Stimulated activated CD8-positive, alpha-beta memory T cell treated with anti-CD3 and anti-CD28 coated beads, Interleukin-15, amount 100 ng/mL, for 24 hours (primary cell): ENCODE results near the gene RSPO3.

ENCODE experiments used
- DNase-seq: peaks from one replicate; pipeline ENCODE4 v3.0.0-alpha.2; 2020; ENCODE audit warnings: low read depth

Gene RSPO3

DNA sequence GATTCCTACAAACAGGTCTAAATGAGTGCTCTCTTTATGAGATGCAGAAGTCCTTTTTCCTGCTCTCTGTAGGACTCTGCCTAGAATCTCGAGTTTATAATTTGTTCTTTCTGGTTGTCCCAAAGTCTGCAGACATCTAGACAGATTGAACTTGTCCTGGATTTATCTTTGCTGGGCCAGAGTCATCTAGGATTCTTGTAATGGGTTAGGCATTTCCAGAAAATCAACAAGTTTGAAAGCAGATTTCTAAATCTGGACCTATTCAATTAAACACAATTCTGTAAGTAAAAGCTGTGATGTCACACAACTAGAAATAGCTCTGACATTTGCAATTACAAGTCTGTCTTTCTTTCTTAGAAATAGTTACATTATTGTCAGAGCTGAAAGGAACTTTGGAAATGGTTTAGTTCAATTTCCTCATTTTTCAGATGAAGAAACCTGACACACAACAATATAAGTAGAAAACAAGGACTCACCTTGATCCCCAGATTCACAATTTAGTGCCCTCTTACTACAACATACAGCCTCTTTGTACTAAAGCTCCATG is 4.2 kb upstream of the RSPO3 start:
- DNase-seq, result no peak

- DNase-seq, result no peak
Observed at GRCh38 chr6:127115084-127115655, 3.3 kb upstream of the RSPO3 start.

GRCh38 chr6:127115746-127116145 is 2.7 kb upstream of the RSPO3 start:
- DNase-seq, result no peak

DNA sequence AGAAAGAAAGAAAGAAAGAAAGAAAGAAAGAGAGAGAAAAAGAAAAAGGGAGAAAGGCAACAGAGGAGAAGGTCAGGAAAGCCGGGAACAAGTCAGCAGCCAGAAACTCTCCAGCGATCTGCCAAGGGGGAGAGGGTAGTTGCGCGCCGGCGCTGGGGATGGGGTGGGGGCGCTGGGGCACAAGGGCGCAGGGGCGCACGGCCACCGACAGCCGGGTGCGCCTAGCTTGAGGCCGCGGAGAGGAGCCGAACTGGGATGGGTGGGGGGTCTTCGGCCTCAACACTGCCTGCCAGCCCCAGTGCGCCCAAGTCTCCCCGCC is 533 bp upstream of the RSPO3 start:
- no peak for DNase-seq

DNA sequence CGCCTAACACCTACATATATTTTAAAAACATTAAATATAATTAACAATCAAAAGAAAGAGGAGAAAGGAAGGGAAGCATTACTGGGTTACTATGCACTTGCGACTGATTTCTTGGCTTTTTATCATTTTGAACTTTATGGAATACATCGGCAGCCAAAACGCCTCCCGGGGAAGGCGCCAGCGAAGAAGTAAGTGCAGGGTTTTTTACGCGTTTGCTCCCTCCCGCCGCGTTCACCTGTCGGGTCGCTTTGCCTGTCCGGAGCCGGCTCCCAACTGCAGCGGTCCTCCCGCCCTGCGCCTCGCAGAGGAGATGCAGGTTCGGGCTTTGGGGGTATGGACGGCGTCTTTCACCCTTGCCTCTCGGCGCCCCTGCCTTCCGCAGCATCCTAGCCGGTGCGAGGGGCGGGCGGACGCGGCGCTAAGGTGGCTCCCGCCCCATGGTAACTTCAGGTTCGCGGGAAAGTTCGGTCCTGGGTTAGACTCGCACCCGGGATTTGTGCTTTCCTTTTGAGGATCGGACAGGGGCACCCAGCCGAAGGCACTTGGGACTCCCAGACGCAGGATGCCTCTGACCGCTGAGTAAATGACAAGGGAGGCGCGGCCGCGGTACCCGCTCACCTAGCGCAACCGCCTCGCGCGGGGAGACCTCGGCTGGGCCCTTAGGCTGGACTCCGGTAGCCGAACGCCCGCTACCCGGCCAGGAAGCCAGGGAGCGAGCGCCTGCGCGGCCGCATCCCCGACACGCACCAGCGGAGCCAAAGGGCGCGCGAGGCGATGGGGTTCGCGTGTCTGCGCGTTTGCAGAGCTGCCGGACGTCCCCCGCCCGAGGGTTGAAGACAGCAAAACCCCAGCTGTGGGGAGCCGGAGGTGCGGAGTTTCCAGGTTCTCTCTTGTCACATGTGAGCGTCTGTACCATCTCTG is 891 bp downstream of the RSPO3 start:
- DNase-seq, result no peak

DNA sequence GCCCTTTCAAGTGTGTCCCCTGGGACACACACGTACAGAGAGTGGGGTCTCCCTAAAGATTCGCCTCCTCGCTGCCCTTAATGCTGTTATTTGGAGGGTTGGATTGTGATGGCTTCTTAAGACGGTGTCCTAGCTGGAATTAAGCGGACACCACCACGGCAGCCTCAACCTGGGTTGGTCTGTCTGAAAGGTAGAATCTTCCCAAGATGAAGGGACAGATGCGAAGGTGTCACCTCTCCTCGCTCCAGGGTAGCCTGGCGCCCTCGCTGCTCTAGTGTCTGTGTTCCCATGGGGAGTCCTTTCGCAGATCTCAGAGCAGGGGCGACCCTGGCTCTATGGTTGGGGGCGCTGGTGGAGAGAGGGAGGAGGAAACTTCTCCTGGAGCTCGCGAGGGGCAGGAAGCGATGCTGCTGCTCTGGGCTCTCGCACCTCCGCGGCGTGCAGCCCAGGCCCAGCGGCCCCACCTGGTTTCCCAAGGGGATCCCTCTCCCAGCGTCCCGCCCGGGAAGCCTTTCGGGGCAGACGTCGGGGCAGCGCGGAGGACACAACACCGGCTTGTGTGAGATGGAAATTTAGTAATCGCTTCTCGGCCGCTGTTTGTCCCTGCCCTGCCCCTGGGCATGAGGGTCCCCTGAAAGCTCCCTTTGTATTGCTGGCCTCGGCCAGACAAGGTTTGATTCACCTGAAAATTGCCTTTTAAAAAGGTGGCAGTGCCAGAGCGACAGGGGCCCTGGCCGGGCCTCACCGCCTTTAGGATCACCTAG is 1.7 kb downstream of the RSPO3 start:
- no peak for DNase-seq

GRCh38 chr6:127120787-127121636 is 2.5 kb downstream of the RSPO3 start:
- DNase-seq, result no peak

DNA sequence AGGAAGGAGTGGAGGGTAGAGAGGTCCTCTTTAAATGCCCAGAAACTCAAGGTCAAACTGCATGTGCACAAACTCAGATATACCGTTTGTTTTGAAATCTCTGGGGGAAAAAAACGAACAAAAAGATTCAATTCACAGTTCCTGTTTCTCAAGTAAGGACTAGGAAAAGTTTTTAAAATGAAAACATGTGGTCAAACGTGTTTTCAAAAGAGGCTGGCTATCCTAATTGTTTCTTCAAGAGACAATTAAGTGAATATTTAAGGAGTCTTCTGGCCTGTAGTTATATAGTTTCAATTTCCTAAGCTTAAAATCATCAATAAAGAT is 3.1 kb downstream of the RSPO3 start:
- DNase-seq, result no peak

DNA sequence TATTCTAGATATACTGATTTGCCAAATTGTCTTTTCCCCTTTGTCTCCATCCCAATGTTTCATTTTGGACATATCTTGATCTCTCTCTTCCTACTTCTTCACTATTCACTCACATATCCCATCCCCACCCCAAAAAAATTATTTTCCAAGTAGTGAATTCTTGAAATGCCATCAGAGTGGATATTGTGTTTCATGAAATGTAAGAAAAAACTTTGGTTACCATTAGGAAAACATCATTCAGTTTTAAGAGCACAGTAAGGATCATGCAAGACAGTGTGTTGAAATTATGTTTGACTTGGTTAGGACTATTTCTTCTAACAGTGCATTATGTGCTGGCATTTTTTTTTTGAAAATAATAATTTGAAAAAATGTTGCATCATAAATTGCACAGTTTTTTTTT is 5.7 kb downstream of the RSPO3 start:
- DNase-seq, result no peak

DNA sequence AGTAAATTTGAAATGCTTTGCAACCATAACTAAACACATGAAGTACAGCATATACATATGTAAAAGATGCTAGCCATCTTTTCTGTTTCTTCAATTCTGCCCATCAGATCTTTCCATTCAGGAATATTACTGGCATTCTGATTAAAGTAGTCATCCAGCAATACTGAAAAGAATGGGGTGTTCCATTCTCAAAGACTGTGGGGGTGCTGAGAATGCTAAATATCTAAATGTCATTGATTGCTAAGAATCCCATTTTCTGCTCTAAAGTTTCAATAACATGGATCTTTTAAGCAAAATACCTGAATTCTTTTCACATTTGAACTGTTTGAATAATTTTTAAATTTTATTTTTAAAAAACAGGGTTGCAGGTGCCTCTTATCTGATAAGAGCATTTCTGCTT is 6.2 kb downstream of the RSPO3 start:
- DNase-seq, result no peak

DNA sequence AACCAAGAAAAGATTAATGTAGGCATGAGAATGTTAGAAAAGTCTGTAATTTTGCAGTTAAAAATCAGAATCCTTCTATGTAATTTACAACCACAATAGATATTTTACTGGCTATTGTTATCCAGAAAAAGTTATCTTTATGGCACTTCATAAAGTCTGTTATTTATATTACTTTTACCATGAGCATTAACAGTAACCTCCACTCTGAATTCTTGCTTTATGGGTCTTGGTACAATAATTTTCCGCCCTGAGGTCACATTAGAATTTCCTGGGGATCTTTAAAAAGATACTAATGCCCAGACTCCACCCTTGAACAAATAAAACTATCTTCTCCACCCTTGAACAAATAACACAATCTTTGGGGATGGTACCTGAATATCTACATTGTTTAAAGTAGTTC is 9.6 kb downstream of the RSPO3 start:
- DNase-seq, result no peak

- DNase-seq, result no peak
Observed at GRCh38 chr6:127129251-127129650, 10.8 kb downstream of the RSPO3 start.

- DNase-seq, result no peak
Observed at GRCh38 chr6:127131275-127131674, 12.8 kb downstream of the RSPO3 start.

DNA sequence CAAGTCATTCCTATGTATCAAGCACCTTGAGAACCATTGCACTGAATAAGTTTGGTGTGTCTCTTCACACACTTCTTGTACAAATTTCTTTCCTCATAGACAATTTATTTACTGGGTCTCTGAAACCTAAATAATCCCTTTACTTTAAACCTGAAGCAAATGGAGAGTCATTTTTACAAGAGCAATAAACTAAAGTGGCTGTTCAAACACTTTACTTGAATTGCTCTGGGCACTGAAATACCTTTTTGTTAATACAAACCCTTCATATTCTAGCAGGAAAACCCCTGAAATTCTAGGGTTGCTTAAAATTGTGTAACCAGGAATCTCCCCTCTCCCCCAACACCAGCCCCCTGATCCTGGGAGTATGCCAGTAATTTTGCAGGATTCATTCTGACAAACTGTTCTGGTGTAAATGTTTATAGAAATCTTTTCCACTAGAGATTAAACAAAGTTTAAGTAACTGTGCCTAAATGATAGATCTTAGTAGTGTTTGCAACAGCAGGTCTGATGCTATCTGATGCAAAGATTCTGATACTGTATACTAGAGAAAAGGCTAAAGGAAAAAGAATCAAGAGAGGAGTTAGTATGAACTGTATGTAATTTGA is 13.4 kb downstream of the RSPO3 start:
- no peak for DNase-seq

GRCh38 chr6:127134136-127134535 is 15.7 kb downstream of the RSPO3 start:
- DNase-seq, result no peak

- DNase-seq, result no peak
Observed at GRCh38 chr6:127136786-127137185, 18.3 kb downstream of the RSPO3 start.

- no peak for DNase-seq
Observed at GRCh38 chr6:127146932-127147331, 28.5 kb downstream of the RSPO3 start.

GRCh38 chr6:127147534-127147933 is 29.1 kb downstream of the RSPO3 start:
- no peak for DNase-seq

DNA sequence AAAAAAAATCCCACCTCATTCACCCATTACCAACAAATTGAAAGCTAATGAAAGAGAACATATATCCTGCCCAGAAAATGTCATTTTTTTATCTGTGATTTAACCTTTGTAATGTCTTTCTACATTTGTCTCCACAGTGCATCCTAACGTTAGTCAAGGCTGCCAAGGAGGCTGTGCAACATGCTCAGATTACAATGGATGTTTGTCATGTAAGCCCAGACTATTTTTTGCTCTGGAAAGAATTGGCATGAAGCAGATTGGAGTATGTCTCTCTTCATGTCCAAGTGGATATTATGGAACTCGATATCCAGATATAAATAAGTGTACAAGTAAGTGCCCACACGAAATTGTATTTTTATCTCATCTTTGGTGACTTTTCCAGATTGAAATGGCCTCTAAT is 30.0 kb downstream of the RSPO3 start:
- no peak for DNase-seq

- no peak for DNase-seq
Observed at GRCh38 chr6:127154509-127154908, 36.0 kb downstream of the RSPO3 start.

DNA sequence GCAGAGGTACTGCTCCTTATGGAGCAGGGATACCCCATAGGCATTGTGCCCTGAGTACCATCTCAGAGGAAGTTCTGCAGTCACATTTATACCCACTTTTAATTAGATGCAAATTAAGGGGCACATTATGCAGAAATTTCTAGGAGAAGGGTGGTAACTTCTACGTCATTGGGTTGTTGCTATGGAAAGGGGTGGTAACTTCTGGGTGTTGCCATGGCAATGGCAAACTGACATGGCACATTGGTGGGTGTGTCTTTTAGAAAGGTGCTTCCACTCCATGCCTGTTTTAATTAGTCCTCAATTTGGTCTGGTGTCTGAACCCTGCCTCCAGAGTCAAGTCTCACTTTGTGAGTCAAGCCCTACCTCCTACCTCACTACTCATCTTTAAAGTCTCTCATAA is 42.0 kb downstream of the RSPO3 start:
- no peak for DNase-seq

DNA sequence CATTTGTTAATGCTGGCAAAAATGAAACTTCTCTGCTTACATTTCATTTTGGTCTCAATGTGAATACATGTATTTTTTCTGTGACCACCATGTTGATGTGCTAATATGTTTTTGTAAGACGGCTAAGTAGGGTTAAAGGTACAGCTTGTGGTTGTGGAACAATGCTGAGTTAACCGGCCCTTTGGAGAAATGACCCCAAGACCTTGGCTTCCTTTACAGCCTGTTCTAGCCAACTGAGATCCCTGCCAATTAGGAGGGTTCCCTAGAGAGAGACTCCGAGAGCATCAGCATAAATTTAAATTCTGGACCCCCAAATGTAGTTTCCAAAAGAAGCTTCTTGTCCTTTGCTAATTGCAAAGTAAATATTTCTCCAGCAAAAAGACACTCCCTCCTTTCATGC is 44.4 kb downstream of the RSPO3 start:
- no peak for DNase-seq
